ENCODE measurements around the gene WDR48. TPM values are rescaled to one million over a fixed set of nuclear protein-coding genes. Genes with fewer than 3 reads are reported as not detected.

Gene WDR48
- total RNA-seq, 1 experiment from 2014 or later, result 27.1 TPM

DNA sequence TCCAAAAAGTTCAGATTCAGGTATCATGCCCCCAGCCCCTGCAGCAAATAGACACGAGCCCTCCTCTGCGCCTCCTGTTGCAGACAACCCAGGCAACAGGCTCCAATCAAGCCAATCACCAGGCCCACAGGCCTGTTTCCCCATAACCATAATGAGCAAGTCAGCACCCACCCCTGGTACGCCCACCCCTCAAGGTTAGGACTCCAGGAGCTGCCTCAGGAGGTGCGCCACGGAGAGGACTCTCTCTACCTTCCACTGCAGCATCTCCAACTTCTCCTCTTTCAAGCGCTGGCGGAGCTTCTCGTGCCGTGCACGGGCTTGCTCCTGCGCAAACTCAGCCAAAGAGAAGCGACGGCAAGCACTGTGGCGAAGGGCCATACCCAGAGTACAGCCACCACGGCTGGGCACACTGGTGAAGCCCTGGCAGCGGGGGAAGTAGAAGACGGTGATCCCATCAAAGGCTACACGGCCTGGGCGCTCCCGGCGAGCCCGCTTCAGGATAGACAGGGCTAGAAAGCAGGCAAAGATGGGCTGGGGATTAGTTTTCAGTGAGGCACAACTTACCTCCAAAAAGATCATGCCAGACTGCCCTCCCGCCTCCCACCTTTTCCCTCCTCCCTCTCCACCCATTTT, 93.0 kb downstream of the WDR48 start:
- DNase-seq (ENCODE audit: low spot score), result no peak
- in situ Hi-C loops (cut with HindIII; ENCODE audit: low sequenced_read_pairs), result no loop called here

DNA sequence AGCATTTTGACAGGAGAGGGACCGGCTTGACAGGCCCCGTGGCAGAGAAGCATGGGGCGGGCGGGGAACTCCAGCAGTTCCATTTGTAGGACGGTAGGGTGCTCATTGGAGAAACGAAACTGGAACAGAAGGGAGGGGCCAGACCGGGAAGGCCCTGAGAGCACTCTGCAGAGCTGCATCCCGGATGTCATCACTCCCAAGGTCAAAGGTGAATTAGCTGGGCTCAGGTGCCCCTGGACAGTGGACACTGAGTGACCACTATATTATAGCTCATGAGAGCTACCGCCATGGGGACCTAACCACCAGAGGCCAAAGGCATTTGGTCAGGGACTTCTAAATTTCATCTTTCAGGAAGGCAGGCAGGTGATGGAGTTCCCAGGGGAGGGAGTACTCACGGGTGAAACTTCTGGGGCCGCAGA, 94.3 kb downstream of the WDR48 start:
- DNase-seq (ENCODE audit: low spot score), result no peak
- in situ Hi-C loops (cut with HindIII; ENCODE audit: low sequenced_read_pairs), result no loop called here

Other genes starting within 250 kb of the WDR48 start
- not detected in 2 replicates for gene SCN10A, start 235.8 kb upstream of the WDR48 start, total RNA-seq (2014; rRNA removed; shearing (Covaris generic))
- gene SCN11A, start 72 bp upstream of the WDR48 start, total RNA-seq (2014; rRNA removed; shearing (Covaris generic)), result not detected in 2 replicates
- 28.2 and 37.3 TPM in 2 replicates for gene GORASP1, start 55.6 kb downstream of the WDR48 start, total RNA-seq (2014; rRNA removed; shearing (Covaris generic))
- 1.2 and 4.8 TPM in 2 replicates for gene TTC21A, start 55.7 kb downstream of the WDR48 start, total RNA-seq (2014; rRNA removed; shearing (Covaris generic))
- gene CSRNP1, start 101.6 kb downstream of the WDR48 start, total RNA-seq (2014; rRNA removed; shearing (Covaris generic)), result 21.5 and 29.1 TPM in 2 replicates
- not detected in 2 replicates for gene XIRP1, start 140.6 kb downstream of the WDR48 start, total RNA-seq (2014; rRNA removed; shearing (Covaris generic))
- gene CX3CR1, start 228.0 kb downstream of the WDR48 start, total RNA-seq (2014; rRNA removed; shearing (Covaris generic)), result not detected in 2 replicates

All from G401 (cell line).